ENCODE results near the gene SBNO1. TPM values are rescaled to one million over a fixed set of nuclear protein-coding genes. Genes with fewer than 3 reads are reported as not detected.

SBNO1 gene
- total and polyA plus RNA-seq, 7 donors: 3.0 to 23.4 (median 20.2) TPM

DNA sequence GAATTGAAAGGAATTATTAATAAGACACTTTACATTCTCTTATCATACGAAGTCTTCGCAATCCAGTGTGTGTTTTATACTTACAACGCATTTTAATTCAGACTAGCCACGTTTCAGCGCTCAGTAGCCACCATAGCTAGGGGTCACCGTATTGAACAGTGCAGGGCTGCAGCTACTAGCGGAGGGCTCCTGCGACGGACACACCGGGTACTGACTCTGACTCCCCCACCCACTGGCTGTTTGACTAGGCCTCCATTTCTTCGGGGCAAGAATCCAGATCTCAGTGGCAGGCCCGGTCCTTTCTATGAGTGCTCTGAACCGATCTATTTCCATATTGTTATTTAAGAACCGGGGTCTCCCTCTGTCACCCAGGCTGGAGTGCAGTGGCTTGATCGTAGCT lies 91.5 kb downstream of the SBNO1 start:
- no peak for TF ChIP-seq CTCF (IDR thresholded peaks at IDR 0.05)
- no peak for TF ChIP-seq EP300 (IDR thresholded peaks at IDR 0.05)
- no peak for TF ChIP-seq POLR2A (IDR thresholded peaks at IDR 0.05)
- WGBS, 2 donors: 89 to 94% methylated on average over 15 of the region's 15 CpGs
- Histone ChIP-seq H3K4me1 (peaks cover 0 to 35% (median 33%) of the 10 kb centered on the region in 4 donors), H3K27ac (no peak overlapping the region), H3K4me3 (no peak overlapping the region), H3K9me3 (no peaks in the 10 kb centered on the region), H3K36me3 (no peaks in the 10 kb centered on the region), H3K27me3 (no peaks in the 10 kb centered on the region)
- intact Hi-C loops (cut with DNase I): no loop called here
- no peak for DNase-seq

- Histone ChIP-seq H3K9me3 (no peaks in the 10 kb centered on the region), H3K27ac (peak overlapping the region; percentile 84 to 90 (median 86)), H3K27me3 (no peaks in the 10 kb centered on the region), H3K36me3 (peaks cover 0 to 12% (median 1%) of the 10 kb centered on the region in 4 donors), H3K4me1 (peaks cover 0 to 44% (median 38%) of the 10 kb centered on the region in 4 donors), H3K4me3 (peak overlapping the region; percentile 63 to 91 (median 80))
- WGBS, 2 donors: 1% methylated on average over 108 of the region's 108 CpGs
- TF ChIP-seq POLR2AphosphoS5 (IDR thresholded peaks at IDR 0.05) (no peak), CTCF (IDR thresholded peaks at IDR 0.05) (no peak), EP300 (IDR thresholded peaks at IDR 0.05) (no peak), POLR2A (IDR thresholded peaks at IDR 0.05) (no peak)
- DNase-seq: peak; percentile 88
- intact Hi-C loops (cut with DNase I): loop anchor here (1.0 to 2.0 kb wide), 2 partner anchors 94 to 118 kb away; no protein-coding TSS in a partner anchor
Observed at GRCh38 chr12:123271001-123271668, 93.5 kb downstream of the SBNO1 start.

DNA sequence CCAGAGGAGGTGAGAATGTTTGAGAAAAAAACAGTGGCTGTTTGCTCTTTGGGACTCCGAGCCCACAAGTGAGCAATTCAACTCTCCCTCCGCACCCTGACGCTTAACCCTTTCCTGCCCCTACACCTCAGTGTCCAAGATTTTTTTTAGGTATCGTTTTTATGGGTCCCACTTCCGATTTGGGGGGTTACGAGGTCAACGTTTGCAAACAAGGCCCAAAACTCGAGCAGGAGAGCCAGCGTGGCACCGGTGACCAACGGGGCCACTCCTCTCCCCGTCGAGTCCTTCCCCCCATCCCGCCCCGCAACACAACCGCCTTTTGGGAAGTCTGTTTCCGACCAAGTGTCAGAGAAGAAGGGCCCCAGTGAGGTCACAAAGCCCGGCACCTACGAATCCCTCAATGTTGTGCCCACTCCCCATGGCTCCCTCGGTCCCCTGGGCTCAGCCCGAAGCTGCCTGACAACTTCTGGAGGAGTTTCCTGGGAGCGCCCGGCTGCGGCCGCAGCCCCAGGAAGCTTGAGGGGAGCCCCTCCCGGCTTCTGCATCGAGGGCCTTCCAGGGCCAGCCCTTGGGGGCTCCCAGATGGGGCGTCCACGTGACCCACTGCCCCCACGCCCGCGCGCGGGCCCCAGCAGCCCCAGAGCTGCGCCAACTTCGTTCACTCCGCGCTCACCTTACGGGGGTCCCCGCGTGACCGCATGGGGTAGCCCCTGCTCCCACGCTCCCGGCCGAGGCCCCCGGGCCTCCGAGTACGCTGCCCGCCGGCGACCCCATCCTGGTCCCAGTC lies 94.2 kb downstream of the SBNO1 start:
- peak; percentile 72 for DNase-seq
- TF ChIP-seq POLR2A (IDR thresholded peaks at IDR 0.05): no peak
- no peak for TF ChIP-seq POLR2AphosphoS5 (IDR thresholded peaks at IDR 0.05)
- TF ChIP-seq CTCF (IDR thresholded peaks at IDR 0.05): no peak
- no peak for TF ChIP-seq EP300 (IDR thresholded peaks at IDR 0.05)
- WGBS, 2 donors: 0% methylated on average over 51 of the region's 51 CpGs
- Histone ChIP-seq H3K4me1 (peaks cover 0 to 44% (median 38%) of the 10 kb centered on the region in 4 donors), H3K4me3 (peak overlapping the region; percentile 63 to 91 (median 80)), H3K36me3 (peaks cover 0 to 20% (median 3%) of the 10 kb centered on the region in 4 donors), H3K9me3 (no peaks in the 10 kb centered on the region), H3K27me3 (no peaks in the 10 kb centered on the region), H3K27ac (peak overlapping the region; percentile 84 to 90 (median 86))
- intact Hi-C loops (cut with DNase I): loop anchor here (2.0 kb wide), 1 partner anchor 118 kb away; no protein-coding TSS in a partner anchor

DNA sequence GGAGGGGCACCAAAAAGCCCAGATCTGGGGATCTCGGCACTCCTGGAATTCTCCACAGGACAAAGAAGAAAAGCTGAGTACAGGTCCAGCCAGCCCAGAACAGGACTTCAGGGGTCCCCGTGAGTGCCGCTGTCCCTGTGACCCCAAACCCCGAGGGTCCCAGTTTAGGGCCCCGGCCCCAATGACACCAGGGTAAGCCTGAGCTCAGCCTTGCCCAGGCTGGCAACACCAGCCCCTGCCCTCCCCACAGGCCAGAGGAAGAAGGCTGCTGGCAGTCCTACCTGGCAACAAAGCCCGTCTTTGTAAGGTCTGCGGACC lies 94.8 kb downstream of the SBNO1 start:
- H3K27me3 ChIP-seq: no peaks in the 10 kb centered on the region
- H3K4me3 ChIP-seq: peak overlapping the region; percentile 63 to 91 (median 80)
- H3K36me3 ChIP-seq: peaks cover 0 to 25% (median 7%) of the 10 kb centered on the region in 4 donors
- intact Hi-C loops (cut with DNase I): loop anchor here (2.0 kb wide), 1 partner anchor 119 kb away; no protein-coding TSS in a partner anchor
- H3K4me1 ChIP-seq: peaks cover 0 to 44% (median 38%) of the 10 kb centered on the region in 4 donors
- H3K27ac ChIP-seq: peak overlapping the region; percentile 84 to 90 (median 86)
- WGBS, 2 donors: 1 to 5% methylated on average over 7 of the region's 7 CpGs
- no peaks in the 10 kb centered on the region for H3K9me3 ChIP-seq
- TF ChIP-seq CTCF (IDR thresholded peaks at IDR 0.05) (no peak), POLR2AphosphoS5 (IDR thresholded peaks at IDR 0.05) (no peak), EP300 (IDR thresholded peaks at IDR 0.05) (no peak), POLR2A (IDR thresholded peaks at IDR 0.05) (no peak)
- no peak for DNase-seq

Data from sigmoid colon (tissue), 7 donors.